Activated naive CD4-positive, alpha-beta T cell treated with anti-CD3 and anti-CD28 coated beads, Interleukin-2, amount 50 U/mL, for 24 hours (primary cell): ENCODE measurements around the gene PARD3B.

ENCODE experiments used
- H3K27ac Mint-ChIP-seq: one replicate; pipeline ENCODE4 v1.8.0; 2021; ENCODE audit warnings: mild to moderate bottlenecking, mixed read lengths
- H3K27me3 Mint-ChIP-seq: one replicate; pipeline ENCODE4 v1.8.0; 2021; ENCODE audit warnings: mixed read lengths
- H3K36me3 Mint-ChIP-seq: one replicate; pipeline ENCODE4 v1.8.0; 2021; ENCODE audit warnings: mixed read lengths
- H3K4me1 Mint-ChIP-seq: one replicate; pipeline ENCODE4 v1.8.0; 2021; ENCODE audit warnings: mixed read lengths
- H3K4me3 Mint-ChIP-seq: one replicate; pipeline ENCODE4 v1.8.0; 2021; ENCODE audit warnings: mild to moderate bottlenecking, mixed read lengths
- H3K9me3 Mint-ChIP-seq: one replicate; pipeline ENCODE4 v1.8.0; 2021; ENCODE audit warnings: mixed read lengths

Gene PARD3B

GRCh38 chr2:205556841-205557539 lies 1011.7 kb downstream of the PARD3B start:
- no peaks in the 10 kb centered on the region for H3K27me3 Mint-ChIP-seq
- H3K4me1 Mint-ChIP-seq: no peaks in the 10 kb centered on the region
- no peak overlapping the region for H3K4me3 Mint-ChIP-seq
- no peaks in the 10 kb centered on the region for H3K9me3 Mint-ChIP-seq
- H3K27ac Mint-ChIP-seq: no peak overlapping the region
- no peaks in the 10 kb centered on the region for H3K36me3 Mint-ChIP-seq

GRCh38 chr2:205557873-205558272 lies 1012.6 kb downstream of the PARD3B start:
- Mint-ChIP-seq H3K27ac (no peak overlapping the region), H3K27me3 (no peaks in the 10 kb centered on the region), H3K36me3 (no peaks in the 10 kb centered on the region), H3K4me1 (no peaks in the 10 kb centered on the region), H3K9me3 (no peaks in the 10 kb centered on the region), H3K4me3 (no peak overlapping the region)

GRCh38 chr2:205561441-205561840 lies 1016.2 kb downstream of the PARD3B start:
- Mint-ChIP-seq H3K4me3 (no peak overlapping the region), H3K27me3 (no peaks in the 10 kb centered on the region), H3K27ac (no peak overlapping the region), H3K9me3 (no peaks in the 10 kb centered on the region), H3K4me1 (no peaks in the 10 kb centered on the region), H3K36me3 (no peaks in the 10 kb centered on the region)

GRCh38 chr2:205563646-205564045 lies 1018.4 kb downstream of the PARD3B start:
- Mint-ChIP-seq H3K27ac (no peak overlapping the region), H3K9me3 (no peaks in the 10 kb centered on the region), H3K4me3 (no peak overlapping the region), H3K36me3 (no peaks in the 10 kb centered on the region), H3K4me1 (no peaks in the 10 kb centered on the region), H3K27me3 (no peaks in the 10 kb centered on the region)

- no peaks in the 10 kb centered on the region for H3K4me1 Mint-ChIP-seq
- no peak overlapping the region for H3K4me3 Mint-ChIP-seq
- H3K9me3 Mint-ChIP-seq: no peaks in the 10 kb centered on the region
- no peaks in the 10 kb centered on the region for H3K36me3 Mint-ChIP-seq
- no peak overlapping the region for H3K27ac Mint-ChIP-seq
- no peaks in the 10 kb centered on the region for H3K27me3 Mint-ChIP-seq
These were observed 1019.3 kb downstream of the PARD3B start for GRCh38 chr2:205564346-205565141.

- Mint-ChIP-seq H3K36me3 (no peaks in the 10 kb centered on the region), H3K9me3 (no peaks in the 10 kb centered on the region), H3K4me1 (no peaks in the 10 kb centered on the region), H3K27me3 (no peaks in the 10 kb centered on the region), H3K4me3 (no peak overlapping the region), H3K27ac (no peak overlapping the region)
These were observed 1019.9 kb downstream of the PARD3B start for GRCh38 chr2:205565142-205565522.

GRCh38 chr2:205566606-205567168 lies 1021.4 kb downstream of the PARD3B start:
- Mint-ChIP-seq H3K4me1 (no peaks in the 10 kb centered on the region), H3K9me3 (no peaks in the 10 kb centered on the region), H3K4me3 (no peak overlapping the region), H3K36me3 (no peaks in the 10 kb centered on the region), H3K27ac (no peak overlapping the region), H3K27me3 (no peaks in the 10 kb centered on the region)

- H3K4me1 Mint-ChIP-seq: no peaks in the 10 kb centered on the region
- H3K27me3 Mint-ChIP-seq: no peaks in the 10 kb centered on the region
- peaks cover 4% of the 10 kb centered on the region for H3K9me3 Mint-ChIP-seq
- H3K27ac Mint-ChIP-seq: no peak overlapping the region
- H3K36me3 Mint-ChIP-seq: peaks cover 2% of the 10 kb centered on the region
- H3K4me3 Mint-ChIP-seq: no peak overlapping the region
These were observed 1023.3 kb downstream of the PARD3B start for GRCh38 chr2:205568620-205569019.

GRCh38 chr2:205570648-205571047 lies 1025.4 kb downstream of the PARD3B start:
- Mint-ChIP-seq H3K36me3 (peaks cover 2% of the 10 kb centered on the region), H3K27ac (no peak overlapping the region), H3K9me3 (peaks cover 9% of the 10 kb centered on the region), H3K4me3 (no peak overlapping the region), H3K4me1 (no peaks in the 10 kb centered on the region), H3K27me3 (no peaks in the 10 kb centered on the region)

- H3K4me3 Mint-ChIP-seq: no peak overlapping the region
- H3K27ac Mint-ChIP-seq: no peak overlapping the region
- no peaks in the 10 kb centered on the region for H3K4me1 Mint-ChIP-seq
- no peaks in the 10 kb centered on the region for H3K27me3 Mint-ChIP-seq
- peaks cover 12% of the 10 kb centered on the region for H3K9me3 Mint-ChIP-seq
- H3K36me3 Mint-ChIP-seq: peaks cover 2% of the 10 kb centered on the region
These were observed 1026.2 kb downstream of the PARD3B start for GRCh38 chr2:205571360-205571959.

- Mint-ChIP-seq H3K4me3 (no peak overlapping the region), H3K4me1 (no peaks in the 10 kb centered on the region), H3K36me3 (peaks cover 2% of the 10 kb centered on the region), H3K27ac (no peak overlapping the region), H3K27me3 (no peaks in the 10 kb centered on the region), H3K9me3 (peaks cover 27% of the 10 kb centered on the region)
These were observed 1028.7 kb downstream of the PARD3B start for GRCh38 chr2:205574001-205574400.

GRCh38 chr2:205579335-205579734 lies 1034.1 kb downstream of the PARD3B start:
- no peaks in the 10 kb centered on the region for H3K27me3 Mint-ChIP-seq
- no peak overlapping the region for H3K27ac Mint-ChIP-seq
- H3K9me3 Mint-ChIP-seq: peaks cover 23% of the 10 kb centered on the region
- H3K36me3 Mint-ChIP-seq: no peaks in the 10 kb centered on the region
- H3K4me3 Mint-ChIP-seq: no peak overlapping the region
- no peaks in the 10 kb centered on the region for H3K4me1 Mint-ChIP-seq

GRCh38 chr2:205580212-205580987 lies 1035.1 kb downstream of the PARD3B start:
- H3K4me1 Mint-ChIP-seq: no peaks in the 10 kb centered on the region
- H3K36me3 Mint-ChIP-seq: no peaks in the 10 kb centered on the region
- H3K27me3 Mint-ChIP-seq: no peaks in the 10 kb centered on the region
- no peak overlapping the region for H3K4me3 Mint-ChIP-seq
- no peak overlapping the region for H3K27ac Mint-ChIP-seq
- H3K9me3 Mint-ChIP-seq: peaks cover 20% of the 10 kb centered on the region

- Mint-ChIP-seq H3K27me3 (no peaks in the 10 kb centered on the region), H3K4me1 (no peaks in the 10 kb centered on the region), H3K27ac (no peak overlapping the region), H3K36me3 (no peaks in the 10 kb centered on the region), H3K4me3 (no peak overlapping the region), H3K9me3 (peaks cover 5% of the 10 kb centered on the region)
These were observed 1037.1 kb downstream of the PARD3B start for GRCh38 chr2:205582366-205582765.
